GM19240 (cell line): ENCODE results near the gene SPOCK1.

Experiments used
- DNase-seq: peaks from one replicate; pipeline ENCODE4 v3.0.0; 2011; ENCODE audit warnings: low spot score; ENCODE audit not compliant: insufficient read length

The SPOCK1 gene

GRCh38 chr5:137365126-137365865, 133.8 kb downstream of the SPOCK1 start:
- no peak for DNase-seq

GRCh38 chr5:137361280-137361679, 137.8 kb downstream of the SPOCK1 start:
- no peak for DNase-seq

- no peak for DNase-seq
Measured at GRCh38 chr5:137360607-137361006, 138.5 kb downstream of the SPOCK1 start.

- no peak for DNase-seq
Measured at GRCh38 chr5:137359941-137360340, 139.2 kb downstream of the SPOCK1 start.

- no peak for DNase-seq
Measured at GRCh38 chr5:137357436-137357835, 141.7 kb downstream of the SPOCK1 start.

- DNase-seq = no peak
Measured at GRCh38 chr5:137356127-137356526, 143.0 kb downstream of the SPOCK1 start.

GRCh38 chr5:137355708-137356107, 143.4 kb downstream of the SPOCK1 start:
- no peak for DNase-seq

GRCh38 chr5:137352095-137352494, 147.0 kb downstream of the SPOCK1 start:
- DNase-seq = no peak

GRCh38 chr5:137350791-137351190, 148.3 kb downstream of the SPOCK1 start:
- no peak for DNase-seq

- DNase-seq = no peak
Measured at GRCh38 chr5:137348759-137349158, 150.4 kb downstream of the SPOCK1 start.

- no peak for DNase-seq
Measured at GRCh38 chr5:137347865-137348264, 151.3 kb downstream of the SPOCK1 start.

- no peak for DNase-seq
Measured at GRCh38 chr5:137346281-137346680, 152.8 kb downstream of the SPOCK1 start.

GRCh38 chr5:137345396-137345795, 153.7 kb downstream of the SPOCK1 start:
- no peak for DNase-seq

GRCh38 chr5:137344723-137345322, 154.3 kb downstream of the SPOCK1 start:
- DNase-seq = no peak

- DNase-seq = no peak
Measured at GRCh38 chr5:137344021-137344420, 155.1 kb downstream of the SPOCK1 start.

- DNase-seq = no peak
Measured at GRCh38 chr5:137342764-137343163, 156.4 kb downstream of the SPOCK1 start.

GRCh38 chr5:137341831-137342230, 157.3 kb downstream of the SPOCK1 start:
- no peak for DNase-seq

GRCh38 chr5:137340881-137341280, 158.2 kb downstream of the SPOCK1 start:
- no peak for DNase-seq

GRCh38 chr5:137336565-137337120, 162.5 kb downstream of the SPOCK1 start:
- DNase-seq = no peak

- DNase-seq = no peak
Measured at GRCh38 chr5:137336161-137336560, 163.0 kb downstream of the SPOCK1 start.

GRCh38 chr5:137335493-137335892, 163.6 kb downstream of the SPOCK1 start:
- DNase-seq = no peak

- DNase-seq = no peak
Measured at GRCh38 chr5:137333928-137334327, 165.2 kb downstream of the SPOCK1 start.

- DNase-seq = no peak
Measured at GRCh38 chr5:137333475-137333874, 165.7 kb downstream of the SPOCK1 start.
